NCI-H2171 (cell line): ENCODE results near the gene PPM1H.
"Not testable (repeated sequence)": the region's sequence is repeated elsewhere in the genome, so short reads cannot be mapped to it uniquely, and the experiment has no call there.

Experiments used
- DNase-seq: peaks from one replicate; lab custom pipeline; 2025; lab: John Stamatoyannopoulos, UW

The PPM1H gene

GRCh38 chr12:62683776-62684569 lies 251.0 kb downstream of the PPM1H start:
- DNase-seq, result no peak

- no peak for DNase-seq
Observed at GRCh38 chr12:62681306-62681705, 253.6 kb downstream of the PPM1H start.

GRCh38 chr12:62679608-62680007 lies 255.3 kb downstream of the PPM1H start:
- DNase-seq, result no peak

GRCh38 chr12:62677355-62677754 lies 257.6 kb downstream of the PPM1H start:
- DNase-seq, result no peak

- no peak for DNase-seq
Observed at GRCh38 chr12:62676521-62677307, 258.2 kb downstream of the PPM1H start.

GRCh38 chr12:62673028-62673815 lies 261.7 kb downstream of the PPM1H start:
- DNase-seq, result no peak

- DNase-seq, result no peak
Observed at GRCh38 chr12:62670986-62671720, 263.8 kb downstream of the PPM1H start.

GRCh38 chr12:62668782-62669181 lies 266.2 kb downstream of the PPM1H start:
- no peak for DNase-seq

GRCh38 chr12:62664951-62665350 lies 270.0 kb downstream of the PPM1H start:
- DNase-seq, result not testable (repeated sequence)

- no peak for DNase-seq
Observed at GRCh38 chr12:62660756-62661155, 274.2 kb downstream of the PPM1H start.

- no peak for DNase-seq
Observed at GRCh38 chr12:62659453-62660295, 275.3 kb downstream of the PPM1H start.

- no peak for DNase-seq
Observed at GRCh38 chr12:62658910-62659309, 276.0 kb downstream of the PPM1H start.

- no peak for DNase-seq
Observed at GRCh38 chr12:62657363-62657632, 277.7 kb downstream of the PPM1H start.

GRCh38 chr12:62656591-62657362 lies 278.2 kb downstream of the PPM1H start:
- DNase-seq, result no peak

GRCh38 chr12:62655666-62656151 lies 279.2 kb downstream of the PPM1H start:
- no peak for DNase-seq

GRCh38 chr12:62654326-62655241 lies 280.4 kb downstream of the PPM1H start:
- no peak for DNase-seq

GRCh38 chr12:62653740-62654139 lies 281.2 kb downstream of the PPM1H start:
- no peak for DNase-seq

- no peak for DNase-seq
Observed at GRCh38 chr12:62653304-62653703, 281.6 kb downstream of the PPM1H start.

- no peak for DNase-seq
Observed at GRCh38 chr12:62651138-62651537, 283.8 kb downstream of the PPM1H start.
